PC-9 (cell line): ENCODE results near the gene NT5C2.

ENCODE experiments used
- CTCF ChIP-seq: fragments of 200-600 bp; sonication (generic); conservative IDR thresholded peaks from 2 replicates; pipeline ENCODE4 v1.6.1; 2017; ENCODE audit warnings: mixed run types, antibody characterized with exemption, mild to moderate bottlenecking, moderate library complexity
- EZH2 ChIP-seq: fragments of 200-600 bp; sonication (generic); IDR thresholded peaks from 2 replicates; pipeline ENCODE4 v1.8.0; 2017; ENCODE audit warnings: antibody characterized with exemption, low read depth

- TF ChIP-seq CTCF, result no peak
- no peak for TF ChIP-seq EZH2
Observed at GRCh38 chr10:103080891-103081581, 112.0 kb downstream of the NT5C2 start.
